Measurements from ENCODE around the gene BLVRB. TPM values are rescaled to one million over a fixed set of nuclear protein-coding genes. Genes with fewer than 3 reads are reported as not detected.
A peak's percentile ranks its signal among the peaks of the same experiment; 100 is the strongest.

Gene BLVRB
- total and polyA plus RNA-seq, 9 of the 15 experiments (the other 6 are each of a cell fraction or from before 2014, with no cell fraction given): 81.1 to 749 (median 331) TPM

- TF ChIP-seq PHF8 (IDR thresholded peaks at IDR 0.05; ENCODE audit: borderline replicate concordance, low read length) (peak; percentile 88), HMGN3 (IDR thresholded peaks at IDR 0.05; ENCODE audit: borderline replicate concordance, extremely low read depth, insufficient read length, low read depth, low read length) (peak; percentile 92), ERF (CRISPR knock-in tag; IDR thresholded peaks at IDR 0.05) (no peak), SETDB1 (IDR thresholded peaks at IDR 0.05; ENCODE audit: low read length) (no peak), OTX1 (CRISPR knock-in tag; IDR thresholded peaks at IDR 0.05) (no peak), SRSF9 (IDR thresholded peaks at IDR 0.05; ENCODE audit: borderline replicate concordance, low read depth, low read length) (no peak), ZNF174 (CRISPR knock-in tag; IDR thresholded peaks at IDR 0.05) (no peak), MYC (IDR thresholded peaks at IDR 0.05; ENCODE audit: low read depth, low read length) (peak; percentile 84), MYC (CRISPR knock-in tag; IDR thresholded peaks at IDR 0.05; ENCODE audit: borderline replicate concordance, low read depth) (peak; percentile 62; the same call in 1 of the 2 replicates), NONO (IDR thresholded peaks at IDR 0.05; ENCODE audit: low read depth in 2 of 2, low read length in 1 of 2) (peak in 1 of 2 experiments; percentile 66; a peak in 2 of 4 replicates), CCNT2 (IDR thresholded peaks at IDR 0.05; ENCODE audit: borderline replicate concordance, extremely low read depth, insufficient read length, low read depth, low read length) (peak; percentile 98), ZNF140 (CRISPR knock-in tag; IDR thresholded peaks at IDR 0.05) (no peak), HNRNPLL (IDR thresholded peaks at IDR 0.05; ENCODE audit: low read depth, low read length, poor library complexity, severe bottlenecking) (peak; percentile 46), ARNT (IDR thresholded peaks at IDR 0.05) (no peak), CSDE1 (IDR thresholded peaks at IDR 0.05) (no peak), ZBED1 (IDR thresholded peaks at IDR 0.05) (0 out of 2 replicates have a peak, but pooled peaks have one; percentile 19), ZNF143 (CRISPR knock-in tag; IDR thresholded peaks at IDR 0.05) (no peak), TAF9B (IDR thresholded peaks at IDR 0.05; ENCODE audit: partially characterized antibody) (peak; percentile 72), NR4A1 (CRISPR knock-in tag; IDR thresholded peaks at IDR 0.05) (no peak), NR4A1 (tag; IDR thresholded peaks at IDR 0.05) (0 out of 2 replicates have a peak, but pooled peaks have one; percentile 60), FOXK1 (CRISPR knock-in tag; IDR thresholded peaks at IDR 0.05; ENCODE audit: borderline replicate concordance) (peak; percentile 73; the same call in 1 of the 2 replicates), THAP7 (CRISPR knock-in tag; IDR thresholded peaks at IDR 0.05) (no peak), HMGXB4 (CRISPR knock-in tag; IDR thresholded peaks at IDR 0.05) (0 out of 2 replicates have a peak, but pooled peaks have one; percentile 78), FOSL1 (tag; conservative IDR thresholded peaks at IDR 0.05) (peak; percentile 77)
- TF ChIP-seq, protein P1, sequence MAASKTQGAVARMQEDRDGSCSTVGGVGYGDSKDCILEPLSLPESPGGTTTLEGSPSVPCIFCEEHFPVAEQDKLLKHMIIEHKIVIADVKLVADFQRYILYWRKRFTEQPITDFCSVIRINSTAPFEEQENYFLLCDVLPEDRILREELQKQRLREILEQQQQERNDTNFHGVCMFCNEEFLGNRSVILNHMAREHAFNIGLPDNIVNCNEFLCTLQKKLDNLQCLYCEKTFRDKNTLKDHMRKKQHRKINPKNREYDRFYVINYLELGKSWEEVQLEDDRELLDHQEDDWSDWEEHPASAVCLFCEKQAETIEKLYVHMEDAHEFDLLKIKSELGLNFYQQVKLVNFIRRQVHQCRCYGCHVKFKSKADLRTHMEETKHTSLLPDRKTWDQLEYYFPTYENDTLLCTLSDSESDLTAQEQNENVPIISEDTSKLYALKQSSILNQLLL (CRISPR knock-in tag; IDR thresholded peaks at IDR 0.05; ENCODE audit: borderline replicate concordance): no peak
Observed at GRCh38 chr19:40420766-40421765, 44.5 kb downstream of the BLVRB start (continued).

Data from K562 (cell line).